Right ventricle myocardium inferior (tissue), 1 donor: Measurements from ENCODE around the gene SHB. TPM values are rescaled to one million over a fixed set of nuclear protein-coding genes. Genes with fewer than 3 reads are reported as not detected.
A peak's percentile ranks its signal among the peaks of the same experiment; 100 is the strongest.

Experiments used
- ATAC-seq: fragments of 200-7000 bp; cut with Tn5 transposase; one replicate; pipeline ENCODE4 v1.9.1; 2020; ENCODE audit warnings: mild to moderate bottlenecking, moderate library complexity
- DNase-seq: peaks from one replicate; pipeline ENCODE4 v3.0.0; 2021; ENCODE audit errors: missing footprints
- intact Hi-C: fragments of 100-400 bp; cut with DNase I; formaldehyde crosslinking; loops from one replicate; pipeline ENCODE4 v1.11.0; 2022
- total RNA-seq: library from RNA; stranded (reverse); fragmentation: NEBNext Ultra II Directional; extraction: Animal tissue kit (Norgen Biotek cat#: 25700); gene quantifications from one replicate; pipeline ENCODE4 v1.2.1, GENCODE V29; 2021
- donor health status: DM: no; HTN: yes; CAD: no; lungs with severe emphysema.

SHB gene
- total RNA-seq, 1 donor from 2014 or later = 14.7 TPM

DNA sequence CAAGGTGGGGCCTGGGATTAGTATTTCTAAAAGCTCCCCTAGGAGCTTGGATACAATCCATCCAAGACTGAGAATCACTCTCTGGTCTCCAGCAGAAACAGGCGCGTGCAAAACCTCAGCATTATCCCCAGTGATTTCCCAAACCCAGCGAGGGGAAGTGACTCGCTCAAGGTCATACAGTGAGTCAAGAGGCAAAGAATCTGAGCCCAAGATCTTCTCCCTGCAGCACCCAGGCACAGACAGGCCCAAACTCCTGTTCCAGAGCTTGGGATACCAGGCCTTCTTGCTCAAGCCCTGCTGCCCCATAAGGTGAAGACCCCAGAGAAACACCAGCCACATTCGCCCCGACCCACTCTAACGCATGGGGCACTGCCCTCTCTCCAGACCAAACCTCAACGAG lies 33.2 kb downstream of the SHB start:
- ATAC-seq (no peak), DNase-seq (no peak)
- intact Hi-C loops = loop anchor here (5.0 kb wide), 1 partner anchor 41 kb away; no protein-coding TSS in a partner anchor

DNA sequence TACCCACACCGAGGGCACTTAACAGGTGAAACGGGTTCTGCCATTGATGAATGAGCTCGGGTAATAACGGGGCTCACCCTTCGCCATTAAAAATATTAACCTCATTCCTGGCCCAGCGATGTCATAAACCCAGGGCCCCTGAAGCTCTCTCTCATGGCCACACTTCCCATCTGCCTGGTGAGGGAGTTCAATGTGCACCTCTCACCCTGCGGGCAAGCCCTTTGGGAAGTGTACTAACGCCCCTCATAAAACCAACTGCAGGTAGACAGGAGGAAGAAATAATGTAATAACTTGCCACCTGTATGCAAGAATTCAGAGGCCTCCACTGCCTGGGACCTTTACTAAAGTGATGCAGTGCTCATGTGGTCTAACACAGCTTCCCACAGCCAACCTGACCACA lies 35.1 kb downstream of the SHB start:
- intact Hi-C loops = no loop called here
- no peak for ATAC-seq
- DNase-seq = no peak

DNA sequence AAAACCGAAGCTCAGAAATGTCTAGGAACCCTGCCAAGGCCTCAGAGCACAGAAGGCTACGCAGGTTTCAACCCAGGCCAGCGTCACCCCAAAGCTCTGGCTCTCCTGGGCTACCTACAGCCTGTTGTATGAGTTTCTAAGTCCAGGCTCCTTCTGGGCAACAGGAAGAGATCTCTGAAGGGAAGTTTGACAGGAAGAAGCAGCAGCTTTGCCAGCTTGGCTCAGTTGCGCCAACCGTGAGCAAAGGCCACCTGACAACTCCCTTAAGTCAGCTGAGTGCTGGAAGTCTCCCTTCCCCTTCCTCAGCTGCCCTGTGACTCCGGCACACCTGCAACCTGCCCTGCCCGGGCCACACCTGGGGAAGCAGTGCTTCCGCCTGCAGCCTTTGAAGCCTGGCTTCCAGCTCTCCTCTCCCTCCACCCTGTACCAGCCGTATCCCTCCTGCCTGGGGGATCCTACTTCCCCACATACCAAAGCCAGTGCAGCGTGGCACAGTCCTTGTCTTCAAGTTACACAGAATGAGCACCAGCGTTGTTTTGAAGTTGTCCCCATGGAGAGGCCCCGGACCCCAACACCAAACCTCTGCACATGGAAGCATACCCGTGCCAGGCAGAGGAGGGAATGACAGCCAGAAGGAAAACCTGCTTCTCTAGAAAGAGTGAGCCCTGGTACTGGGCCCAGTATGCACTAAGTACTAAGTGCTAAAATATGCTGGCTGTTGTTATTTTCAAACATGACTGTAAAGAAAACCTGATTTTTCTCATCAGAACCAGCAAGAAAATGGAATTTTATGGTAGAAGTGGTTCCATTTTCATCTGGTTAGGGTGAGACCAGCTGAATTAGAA lies 36.5 kb downstream of the SHB start:
- intact Hi-C loops = no loop called here
- DNase-seq = no peak
- ATAC-seq = no peak

DNA sequence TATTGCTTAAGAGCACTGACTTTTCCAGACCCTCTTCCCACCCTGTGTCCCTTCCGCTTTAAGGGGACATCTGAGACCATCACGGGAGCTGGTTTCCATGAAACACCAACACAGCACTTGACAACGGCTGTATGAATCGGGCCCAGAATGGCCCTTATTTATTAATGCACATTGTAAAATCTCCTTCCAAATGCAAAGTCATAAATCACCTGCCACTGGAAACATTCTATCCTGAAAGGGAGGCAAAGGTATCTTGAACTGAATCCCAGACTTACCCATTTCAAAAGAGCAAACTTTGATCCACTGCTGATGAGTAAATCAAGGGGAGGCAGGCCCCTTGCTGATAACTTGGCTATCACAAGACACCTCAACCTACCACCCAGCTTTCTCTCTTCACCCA lies 37.4 kb downstream of the SHB start:
- intact Hi-C loops = no loop called here
- ATAC-seq = no peak

DNA sequence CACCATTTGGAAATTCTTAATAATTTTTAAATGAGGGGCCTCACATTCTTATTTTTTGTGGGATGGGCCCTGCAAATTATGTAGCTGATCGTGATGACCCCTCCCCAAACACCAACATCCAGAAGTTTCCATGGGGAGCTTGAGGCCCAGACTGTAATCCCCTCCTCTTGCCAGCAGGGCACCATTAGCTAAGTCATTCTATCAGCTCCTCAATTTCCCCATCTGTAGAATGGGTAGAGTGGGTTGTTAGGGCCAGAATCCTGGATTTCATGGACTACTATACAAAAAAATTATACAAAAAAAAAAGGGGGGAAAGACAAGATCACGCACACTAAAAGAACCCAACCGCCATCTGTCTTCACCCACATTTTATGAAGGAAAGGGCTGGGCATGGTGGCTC lies 38.4 kb downstream of the SHB start:
- intact Hi-C loops = no loop called here
- no peak for DNase-seq
- ATAC-seq = no peak

More for the DNA sequence above, 37.4 kb downstream of the SHB start:
- no peak for DNase-seq

DNA sequence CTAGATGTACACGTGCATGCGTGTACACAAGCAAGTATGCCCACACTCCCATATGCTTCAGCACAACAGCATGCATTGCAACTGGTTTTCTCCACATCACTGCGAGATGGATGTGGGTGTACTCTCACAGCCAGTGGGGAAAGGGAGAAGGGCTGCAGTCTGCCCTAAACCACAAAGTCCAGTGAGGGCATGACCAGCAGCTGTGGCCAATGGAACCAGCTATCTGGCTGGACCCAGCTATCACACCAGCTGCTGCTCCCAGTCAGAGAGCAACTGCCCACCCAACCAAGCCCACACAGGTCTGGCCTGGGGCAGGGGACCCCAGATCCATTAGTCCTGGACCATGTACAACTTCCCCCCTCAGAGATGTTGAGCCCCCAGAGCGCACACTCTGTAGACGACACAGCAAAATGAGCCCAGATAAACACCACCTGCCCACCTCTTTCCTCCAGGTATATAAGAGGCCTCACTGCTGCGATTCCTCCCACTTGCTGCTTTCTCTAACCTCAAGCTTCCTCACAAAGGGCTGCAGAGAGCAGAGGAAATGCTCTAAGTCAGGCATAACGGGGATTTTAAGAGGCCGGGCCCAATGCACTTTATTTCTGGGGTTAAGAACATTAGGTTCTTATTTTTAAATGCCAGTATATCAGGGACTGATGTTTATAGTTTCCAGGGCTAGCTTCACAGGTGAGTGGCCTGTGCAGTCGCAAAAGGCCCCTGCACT lies 39.0 kb downstream of the SHB start:
- intact Hi-C loops = no loop called here
- no peak for ATAC-seq

DNA sequence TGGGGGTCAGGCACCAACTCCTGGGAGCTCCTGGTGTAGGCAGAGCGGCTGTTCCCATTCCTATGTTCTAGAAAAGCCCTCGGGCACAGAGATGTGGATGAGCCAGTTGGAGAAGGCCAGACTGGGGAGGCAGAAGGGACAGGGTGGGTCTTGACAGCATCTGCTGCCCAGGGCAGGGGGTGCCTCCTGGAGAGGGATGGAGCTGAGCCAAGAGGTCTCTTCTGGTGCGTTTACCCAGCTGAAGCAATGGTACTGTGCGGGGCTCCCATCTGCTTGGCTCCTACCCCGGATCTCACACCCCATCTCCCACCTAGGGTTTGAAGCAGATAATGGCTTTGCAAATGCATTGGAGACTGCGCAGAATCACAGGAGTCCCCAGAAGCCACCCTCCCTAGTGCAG lies 41.3 kb downstream of the SHB start:
- DNase-seq = no peak
- no peak for ATAC-seq
- intact Hi-C loops = loop anchor here (2.0 kb wide), 1 partner anchor 31 kb away; no protein-coding TSS in a partner anchor

More for the DNA sequence above, 39.0 kb downstream of the SHB start:
- no peak for DNase-seq

DNA sequence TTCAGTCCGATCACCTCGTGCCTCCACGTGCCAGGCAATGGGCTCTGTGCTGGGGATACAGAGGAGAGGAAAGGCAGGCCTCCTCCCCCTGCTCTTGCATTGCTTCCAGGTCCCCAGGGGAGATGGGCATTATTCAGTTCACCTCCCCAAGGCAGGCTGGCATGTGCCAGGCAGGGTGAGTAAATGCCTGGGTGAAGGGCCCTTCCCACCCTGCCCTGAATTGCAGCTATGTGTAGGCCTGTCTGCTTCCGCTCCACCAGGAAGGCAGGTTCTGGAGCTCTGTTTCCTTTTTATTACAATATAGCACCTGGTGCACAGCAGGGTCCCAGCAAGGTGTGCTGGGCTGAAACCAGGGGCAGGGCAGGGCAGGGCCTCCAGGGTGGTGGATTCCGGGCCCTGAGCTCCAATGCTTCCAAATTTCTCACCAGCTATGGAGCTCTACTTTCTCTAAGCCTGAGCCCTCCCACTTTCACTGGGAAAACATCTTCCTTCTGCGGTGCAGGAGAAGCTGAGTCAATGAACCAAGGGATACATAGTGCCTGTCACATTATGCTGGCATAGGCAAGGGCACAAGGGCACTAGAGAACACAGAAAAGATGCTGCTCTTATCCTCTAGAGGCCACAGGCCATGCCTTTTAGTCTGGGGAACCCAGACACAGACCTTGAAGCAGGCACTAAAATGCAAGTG lies 42.0 kb downstream of the SHB start:
- ATAC-seq (no peak), DNase-seq (no peak)
- intact Hi-C loops = loop anchor here (2.0 kb wide), 1 partner anchor 32 kb away; no protein-coding TSS in a partner anchor

DNA sequence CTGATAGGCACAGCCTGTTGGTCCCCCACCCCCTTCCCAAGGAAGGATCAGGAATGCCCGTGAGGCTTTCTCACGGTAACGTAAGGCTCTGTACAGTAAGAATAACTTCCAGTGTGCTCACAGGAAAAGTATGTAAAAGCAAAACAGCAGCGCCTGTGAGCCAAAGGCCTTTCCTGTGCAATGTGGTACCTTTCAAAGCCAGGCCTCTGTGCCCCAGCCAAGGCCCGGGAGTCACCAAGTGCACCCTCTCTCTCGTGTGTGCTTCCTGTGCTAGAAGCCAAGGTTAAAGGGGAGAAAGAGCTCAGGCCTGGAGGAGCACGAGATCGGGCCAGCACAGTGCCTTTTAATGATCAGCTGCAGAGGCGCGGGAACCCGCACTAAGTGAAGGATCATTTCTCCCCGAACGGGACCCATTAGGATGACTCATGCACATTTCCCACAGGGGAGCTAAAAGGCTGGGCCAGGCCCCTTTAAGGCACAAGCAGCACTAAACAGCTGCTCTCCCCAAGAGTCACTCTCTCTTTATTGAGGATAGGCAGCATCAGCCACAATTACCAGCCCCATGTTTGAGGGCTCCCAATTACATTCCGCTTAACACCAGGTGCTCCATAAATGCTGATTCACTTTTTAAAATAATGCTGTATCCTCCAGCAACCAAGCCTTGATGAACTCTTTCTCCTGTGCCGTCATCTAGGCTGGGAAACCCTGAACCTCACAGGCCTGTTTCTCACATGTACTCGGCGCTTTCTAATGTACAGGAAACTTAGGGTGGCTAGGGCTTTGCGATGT lies 42.8 kb downstream of the SHB start:
- DNase-seq (no peak), ATAC-seq (peak; percentile 76)
- intact Hi-C loops = loop anchor here (2.0 kb wide), 1 partner anchor 33 kb away; no protein-coding TSS in a partner anchor

DNA sequence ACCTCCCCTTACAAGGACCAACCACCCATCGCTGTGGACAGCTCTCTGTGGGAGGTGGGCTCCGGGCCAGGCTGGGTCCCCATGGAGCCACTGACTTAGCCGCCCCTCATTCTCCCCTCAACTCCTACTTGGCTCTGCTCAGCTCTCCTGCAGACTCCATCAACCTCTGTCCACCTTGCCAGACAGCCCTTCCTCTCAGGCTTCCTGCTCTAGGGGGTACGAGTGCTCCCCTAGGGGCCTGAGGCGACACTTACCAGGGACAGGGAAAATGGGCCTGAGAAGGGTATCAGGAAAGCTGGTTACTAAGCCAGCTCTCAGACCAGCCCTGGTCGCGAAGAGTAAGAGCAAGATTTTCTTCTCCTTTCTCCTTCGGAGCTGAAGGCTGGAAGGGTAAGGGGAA lies 43.9 kb downstream of the SHB start:
- ATAC-seq = no peak
- intact Hi-C loops = no loop called here
- DNase-seq = no peak

DNA sequence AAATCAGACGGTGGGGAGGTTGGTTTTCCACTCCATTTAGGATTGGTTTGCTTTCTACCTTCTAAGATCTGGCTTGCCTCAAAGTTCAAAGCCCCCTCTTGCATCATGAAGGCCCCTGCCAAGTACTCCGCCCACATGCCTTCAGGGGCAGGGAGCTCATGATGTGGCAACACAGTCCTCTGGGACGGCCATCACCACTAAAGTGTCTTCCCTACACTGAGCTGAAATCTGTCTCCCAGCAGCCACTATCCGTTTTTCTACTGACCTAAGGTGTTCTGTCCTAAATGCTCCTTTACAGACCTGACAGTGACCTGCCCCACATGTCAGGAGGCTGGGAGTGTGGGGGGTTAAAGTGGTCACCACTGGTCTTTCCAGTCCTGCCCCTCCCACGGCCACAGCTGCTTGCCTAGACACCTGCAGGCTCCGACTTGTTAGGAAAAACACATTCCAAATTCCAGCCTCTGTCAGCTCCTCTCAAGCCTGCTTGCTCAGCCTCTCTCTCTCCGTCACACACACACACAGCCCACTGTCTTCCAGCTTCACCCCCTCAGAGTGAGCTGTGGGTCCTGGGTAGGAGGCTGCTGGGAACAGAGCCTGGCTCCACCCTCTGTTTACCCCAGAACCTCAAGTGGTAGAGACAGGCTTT lies 44.9 kb downstream of the SHB start:
- no peak for ATAC-seq
- no peak for DNase-seq
- intact Hi-C loops = no loop called here

DNA sequence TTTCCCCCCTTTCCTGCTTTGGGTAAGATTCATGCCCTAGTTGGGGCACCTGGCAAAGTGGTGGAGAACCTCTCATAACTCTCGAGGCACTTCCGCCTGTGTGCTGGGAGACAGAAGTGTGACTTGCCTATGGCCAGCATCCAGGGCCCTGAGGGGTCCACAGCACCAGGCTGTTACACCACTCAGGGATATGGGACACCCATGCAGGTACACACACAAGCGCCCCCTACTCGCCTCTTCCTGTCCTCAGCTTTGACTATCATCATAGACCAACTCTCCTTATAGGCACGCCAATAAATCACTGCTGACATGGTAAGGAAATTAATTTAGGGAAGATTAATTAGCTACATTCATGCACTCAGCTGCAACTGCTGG lies 45.4 kb downstream of the SHB start:
- DNase-seq (no peak), ATAC-seq (no peak)
- intact Hi-C loops = no loop called here

DNA sequence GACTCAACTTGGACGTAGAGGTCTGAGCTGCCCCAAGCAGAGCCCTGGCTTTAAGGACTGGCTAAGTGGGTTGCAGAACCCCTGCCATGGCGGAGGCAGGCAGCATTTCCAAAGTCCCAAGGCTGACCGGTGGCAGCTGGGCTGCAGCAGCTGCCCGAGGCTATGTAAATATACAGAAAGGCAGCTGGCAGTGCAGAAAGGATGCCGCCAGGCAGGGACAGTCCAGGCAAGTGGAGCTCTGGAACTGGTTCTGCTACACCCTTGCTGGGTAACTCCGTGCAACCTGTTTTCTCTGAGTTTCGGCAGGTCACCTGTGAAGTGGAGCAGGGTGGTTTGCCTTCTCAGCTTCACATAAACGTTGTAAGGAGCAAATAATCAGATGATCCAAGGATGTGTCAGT lies 46.0 kb downstream of the SHB start:
- intact Hi-C loops = no loop called here
- DNase-seq = no peak
- ATAC-seq = no peak

DNA sequence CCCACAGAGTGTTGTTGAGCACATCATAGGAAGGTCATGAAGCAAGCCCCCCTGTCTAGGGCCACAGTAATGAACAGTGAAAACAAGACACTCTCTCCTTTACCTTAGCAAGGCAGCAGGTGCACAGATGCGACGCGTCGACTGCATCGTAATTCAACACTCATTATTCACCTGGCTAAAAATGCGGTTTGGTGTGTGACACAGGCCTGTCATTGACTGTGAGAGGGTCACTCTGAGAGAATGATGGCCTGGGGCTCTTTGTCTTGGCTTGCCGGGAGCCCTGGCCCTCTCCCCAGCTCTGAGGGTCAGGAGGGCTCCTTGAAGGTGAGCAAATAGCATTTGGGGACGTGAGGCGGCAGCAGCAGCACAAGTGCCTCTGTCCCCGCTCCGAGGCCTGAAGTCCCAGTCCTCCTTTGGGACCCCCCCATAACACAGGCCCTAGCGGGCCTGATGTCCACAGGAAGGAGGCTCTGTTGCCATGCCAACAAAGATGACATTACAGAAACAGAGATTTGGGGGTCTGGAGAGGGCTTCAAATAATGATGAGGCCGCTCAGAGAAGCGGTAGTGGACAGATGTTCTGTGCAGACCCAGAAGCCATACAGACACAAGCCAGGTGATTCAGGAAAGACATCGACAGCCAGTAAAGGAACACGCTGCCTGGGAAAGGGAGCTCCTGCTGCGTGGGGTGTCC lies 46.7 kb downstream of the SHB start:
- ATAC-seq = no peak
- intact Hi-C loops = no loop called here
- DNase-seq = no peak

DNA sequence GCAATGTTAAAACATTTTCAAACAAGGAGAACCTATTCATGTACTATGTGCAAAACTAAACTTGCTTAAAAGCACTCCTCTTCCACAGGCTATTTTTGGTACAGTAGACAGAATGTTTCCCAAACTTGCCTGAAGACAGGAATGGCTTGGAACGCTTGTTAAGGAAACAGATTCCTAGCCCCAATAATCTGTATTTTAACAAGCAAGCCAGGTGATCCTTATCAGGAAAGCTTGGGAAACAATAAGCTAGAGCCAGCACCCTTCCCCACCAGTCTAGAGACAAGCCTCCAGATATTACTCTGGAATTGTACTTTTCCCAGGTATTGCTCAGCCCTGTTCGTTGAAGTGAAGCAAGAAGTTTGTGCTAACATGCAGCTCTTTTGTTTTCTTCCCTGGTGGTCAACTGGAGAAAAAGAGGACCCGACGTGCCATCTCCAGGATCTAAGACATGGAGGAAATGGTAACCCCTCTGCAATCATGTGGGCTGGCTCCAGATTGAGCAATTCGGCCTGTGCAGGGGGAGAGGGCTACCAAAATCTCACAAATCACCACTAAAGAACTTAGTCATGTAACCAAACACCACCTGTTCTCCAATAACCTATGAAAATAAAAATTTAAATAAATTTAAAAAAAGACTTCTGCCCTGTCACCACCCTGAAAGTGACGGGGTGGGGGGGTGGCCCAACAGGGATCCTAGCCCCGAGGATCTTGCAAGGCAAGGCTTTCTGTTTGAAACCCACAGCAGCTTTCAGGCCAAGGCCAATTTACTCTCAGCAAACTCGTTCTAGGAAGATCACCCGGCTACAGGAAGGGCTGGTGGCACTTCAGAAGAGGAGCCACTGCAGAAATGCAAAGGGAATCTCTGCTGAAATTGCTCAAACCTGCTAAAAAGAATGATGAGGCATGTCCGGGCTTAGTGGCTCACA lies 48.6 kb downstream of the SHB start:
- ATAC-seq (no peak), DNase-seq (no peak)
- intact Hi-C loops = loop anchor here (2.0 kb wide), 1 partner anchor 36 kb away; no protein-coding TSS in a partner anchor

DNA sequence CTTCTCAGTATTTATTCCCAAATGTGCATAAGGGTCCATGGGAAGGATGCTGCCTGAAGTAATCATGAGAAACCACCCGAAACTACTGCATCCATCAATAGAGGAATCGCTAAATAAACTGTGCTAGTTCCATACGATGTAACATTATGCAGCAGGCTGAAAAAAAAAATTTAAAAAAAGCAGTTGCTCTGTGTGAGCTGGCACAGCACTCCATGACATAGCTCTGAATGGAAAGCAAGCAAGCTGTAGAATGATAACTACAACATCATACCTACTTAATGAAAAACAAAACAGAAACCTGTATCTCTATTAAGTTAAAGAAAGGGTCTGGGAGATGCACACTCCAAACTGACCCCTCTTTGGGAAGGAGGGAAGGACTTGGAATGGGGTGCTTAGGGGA lies 49.3 kb downstream of the SHB start:
- intact Hi-C loops = loop anchor here (2.0 kb wide), 1 partner anchor 37 kb away; no protein-coding TSS in a partner anchor
- ATAC-seq = no peak
- DNase-seq = no peak
